Activated CD8-positive, alpha-beta memory T cell treated with anti-CD3 and anti-CD28 coated beads for 36 hours (primary cell): ENCODE data around the gene KIF21B. TPM values are rescaled to one million over a fixed set of nuclear protein-coding genes. Genes with fewer than 3 reads are reported as not detected.

ENCODE experiments used
- CTCF ChIA-PET: fragments of 350-600 bp; sonication (Branson Sonifier 250); formaldehyde crosslinking; loops from one replicate; lab custom pipeline; 2021; ENCODE audit warnings: antibody characterized with exemption; lab: Charles Lee
- POLR2A ChIA-PET: fragments of 350-600 bp; sonication (Branson Sonifier 250); formaldehyde crosslinking; loops from one replicate; lab custom pipeline; 2021; ENCODE audit warnings: antibody characterized with exemption; lab: Charles Lee
- total RNA-seq, 2 experiments: library from RNA; stranded (reverse); gene quantifications; one replicate each; pipeline ENCODE4 v1.2.3, GENCODE V29; 2021

The KIF21B gene
- total RNA-seq, 2 experiments from 2014 or later: 47.2 to 49.6 TPM

DNA sequence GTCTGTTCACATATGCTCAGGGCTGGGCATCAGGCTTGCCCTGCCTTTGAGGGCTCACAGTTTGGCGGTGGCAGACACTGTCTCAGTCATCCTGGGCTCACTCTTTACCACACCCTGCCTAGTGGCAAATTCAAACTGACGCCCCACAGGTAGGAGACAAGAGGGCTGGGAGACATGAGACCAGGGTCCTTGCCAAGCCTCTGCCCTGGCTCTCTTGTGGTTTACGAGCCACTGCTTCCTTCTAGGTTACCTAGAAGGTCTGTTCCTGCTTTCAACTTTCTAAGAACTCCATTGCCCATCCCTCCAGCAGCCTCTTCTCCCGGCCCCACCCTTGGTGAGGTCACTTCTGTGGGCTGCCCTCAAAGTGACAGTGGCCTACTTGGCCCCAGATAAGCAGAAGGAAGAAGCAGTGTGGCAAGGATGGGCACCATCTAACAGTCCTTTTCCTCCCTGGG, 10.5 kb downstream of the KIF21B start:
- ChIA-PET POLR2A (no interaction called here), CTCF (no interaction called here)

DNA sequence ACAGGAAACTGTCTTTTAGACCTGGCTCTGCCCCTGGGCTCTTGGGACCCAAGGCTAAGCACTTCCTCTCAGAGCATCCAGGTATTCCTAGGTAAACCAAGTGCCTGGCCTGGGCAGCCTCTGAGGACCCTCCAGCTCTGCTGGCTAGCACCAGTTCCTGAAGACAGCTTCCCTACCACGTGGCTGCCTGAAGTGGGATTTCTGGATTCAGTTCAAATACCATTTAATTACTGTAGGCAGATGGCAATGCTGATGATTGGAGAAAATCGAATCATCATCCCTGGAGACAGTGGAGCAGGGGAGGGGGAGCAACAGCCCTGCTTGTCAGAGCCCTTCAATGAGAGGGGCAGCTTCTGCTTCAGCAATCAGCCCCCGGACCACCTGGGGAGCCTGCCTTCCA, 11.9 kb downstream of the KIF21B start:
- POLR2A ChIA-PET: no interaction called here
- CTCF ChIA-PET: interaction anchor here (1.3 to 1.7 kb wide), 2 partner anchors 14 to 40 kb away, joined by 4 to 5 read pairs; no protein-coding TSS in a partner anchor

DNA sequence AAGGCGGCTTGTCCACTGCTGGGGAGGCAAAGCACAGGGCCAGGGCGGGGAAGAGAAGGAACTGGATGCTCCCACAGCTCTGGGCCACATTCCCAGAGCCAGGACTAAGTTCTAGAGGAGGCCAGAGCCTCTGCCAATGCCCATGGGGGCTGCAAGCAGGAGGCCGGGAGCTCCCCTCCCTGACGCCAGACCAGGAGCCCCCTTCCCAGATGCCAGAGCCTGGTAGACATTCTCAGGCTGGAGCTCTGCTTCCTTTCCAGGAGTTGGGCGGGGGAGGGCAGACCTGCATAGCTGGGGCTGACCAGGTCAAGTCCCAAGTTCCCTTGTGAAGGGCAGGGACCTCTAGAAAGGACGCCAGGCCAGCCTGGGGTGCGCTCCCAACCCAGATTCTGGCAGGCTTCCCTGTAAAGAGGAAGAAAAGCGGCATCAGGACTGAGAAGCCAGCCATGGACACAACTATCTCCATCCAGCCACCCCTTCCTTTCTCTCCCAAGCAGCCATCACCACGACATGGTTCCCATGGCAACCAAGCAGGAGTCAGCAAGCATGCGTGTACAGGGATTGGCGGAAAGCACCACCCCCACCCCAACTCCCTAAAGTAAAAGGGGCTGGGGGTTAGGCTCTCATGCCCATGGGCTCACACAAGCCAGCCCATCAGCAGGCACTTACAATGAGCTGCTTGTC, 13.4 kb downstream of the KIF21B start:
- ChIA-PET CTCF (interaction anchor here (1.3 to 2.0 kb wide), 4 partner anchors 10 to 31 kb away, joined by 4 to 8 read pairs (median 5); no protein-coding TSS in a partner anchor), POLR2A (no interaction called here)

DNA sequence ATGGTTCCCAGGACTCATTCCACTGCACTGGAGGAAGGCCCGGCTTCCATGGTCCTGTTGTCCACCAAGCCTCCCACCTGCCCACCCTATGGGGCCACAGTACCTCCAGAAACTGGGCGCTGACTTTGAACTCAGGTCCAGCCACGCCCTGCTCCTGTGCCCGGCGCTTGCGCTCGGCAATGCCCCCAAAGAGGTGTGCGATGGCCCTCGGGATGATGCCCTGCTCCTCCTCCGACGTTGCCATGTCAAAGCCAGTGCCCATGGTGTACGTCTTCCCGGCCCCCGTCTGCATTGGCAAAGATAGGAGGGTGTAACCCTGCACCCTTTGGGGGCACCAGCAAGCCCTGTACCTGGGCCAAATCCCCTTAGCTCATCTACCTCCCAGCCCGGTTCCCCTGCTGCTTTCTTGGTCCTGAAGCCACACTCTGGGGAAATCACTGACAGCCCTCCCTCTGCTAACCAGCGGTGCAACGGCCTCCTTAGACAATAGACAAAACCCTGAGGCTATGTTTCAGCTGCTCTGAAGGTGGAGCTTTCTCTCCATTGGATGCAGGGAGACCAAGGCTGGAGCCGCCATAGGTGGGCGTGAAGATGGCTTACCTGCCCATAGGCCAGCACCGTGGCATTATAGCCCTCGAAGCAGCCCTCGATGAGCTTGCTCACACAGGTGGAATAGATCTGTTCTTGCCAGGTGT, 14.7 kb downstream of the KIF21B start:
- POLR2A ChIA-PET: no interaction called here
- CTCF ChIA-PET: interaction anchor here (0.7 to 2.0 kb wide), 3 partner anchors 17 to 34 kb away, joined by 3 to 8 read pairs (median 4); no protein-coding TSS in a partner anchor

DNA sequence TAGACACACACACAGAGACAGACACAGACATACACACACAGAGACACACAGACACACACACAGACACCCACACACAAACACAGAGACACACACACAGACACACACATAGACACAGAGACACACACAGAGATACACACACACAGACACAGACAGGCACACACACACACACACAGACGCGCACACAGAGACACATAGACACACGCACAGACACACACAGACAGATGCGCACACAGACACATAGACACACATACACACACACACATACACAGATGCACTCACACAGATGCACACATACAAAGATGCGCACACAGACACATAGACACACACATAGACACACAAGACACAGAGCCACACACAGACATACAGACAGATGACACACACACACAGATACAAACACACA, 16.0 kb downstream of the KIF21B start:
- POLR2A ChIA-PET: no interaction called here
- CTCF ChIA-PET: no interaction called here

DNA sequence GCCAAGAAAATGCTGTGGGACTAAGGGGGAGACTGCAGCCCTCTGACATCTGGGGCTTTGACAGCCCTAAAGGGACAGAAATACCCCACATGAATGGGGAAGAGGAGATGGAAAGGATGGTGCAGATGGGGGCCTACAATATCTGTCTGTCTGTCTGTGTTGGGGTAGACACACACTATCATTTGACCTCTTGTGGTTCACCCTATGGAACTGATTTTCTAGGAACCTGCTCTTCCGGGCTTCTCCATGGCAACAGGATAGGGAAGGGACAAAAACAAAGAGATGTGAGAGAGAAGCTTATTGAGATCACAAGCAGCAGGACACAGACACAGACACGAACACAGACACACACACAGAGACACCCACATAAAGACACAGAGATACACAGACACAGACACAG, 17.1 kb downstream of the KIF21B start:
- POLR2A ChIA-PET: no interaction called here
- CTCF ChIA-PET: interaction anchor here (1.4 kb wide), 1 partner anchor 29 kb away, joined by 3 read pairs; no protein-coding TSS in a partner anchor

DNA sequence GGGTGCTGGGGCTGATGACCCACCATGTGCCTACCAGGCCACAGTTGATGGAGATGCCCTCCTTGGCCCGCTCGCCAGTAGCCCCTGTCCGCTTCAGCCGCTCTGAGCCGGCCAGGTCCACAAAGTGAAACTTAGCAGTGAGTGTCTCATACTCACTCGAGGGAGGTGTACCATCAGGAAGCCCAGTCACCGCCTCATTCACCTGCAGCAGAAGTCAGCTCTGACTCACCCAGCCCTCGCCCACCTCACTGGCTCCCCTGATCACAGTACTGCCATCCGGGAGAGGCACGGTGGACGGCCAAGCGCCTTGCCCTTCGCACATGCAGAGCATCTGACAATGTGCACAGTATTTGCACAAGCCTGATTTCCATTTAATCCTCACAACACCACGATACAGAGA, 18.8 kb downstream of the KIF21B start:
- POLR2A ChIA-PET: interaction anchor here (1.5 kb wide), 1 partner anchor 17 kb away, joined by 4 read pairs; no protein-coding TSS in a partner anchor
- CTCF ChIA-PET: interaction anchor here (1.2 kb wide), 1 partner anchor 17 kb away, joined by 5 read pairs; no protein-coding TSS in a partner anchor

DNA sequence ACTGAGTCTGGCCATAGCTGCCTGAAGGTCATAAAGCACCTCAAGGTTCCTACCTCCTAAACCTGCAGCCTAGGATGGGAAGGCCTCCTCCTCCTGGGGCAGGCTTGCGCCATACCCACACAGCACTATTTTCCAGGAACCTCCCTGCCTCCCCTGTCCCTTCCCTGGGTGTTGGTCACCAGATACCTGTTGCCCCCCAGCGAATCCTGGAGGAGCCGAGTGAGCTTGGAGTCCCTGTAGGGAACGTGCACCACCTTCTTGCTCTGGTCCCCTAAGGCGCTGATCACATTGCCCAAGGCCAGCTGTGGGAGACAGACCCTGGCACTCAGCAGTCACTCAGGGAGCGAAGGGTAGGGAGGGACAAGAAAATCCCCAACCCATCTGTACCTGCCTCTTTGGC, 19.4 kb downstream of the KIF21B start:
- ChIA-PET CTCF (interaction anchor here (0.9 kb wide), 1 partner anchor 15 kb away, joined by 3 read pairs; no protein-coding TSS in a partner anchor), POLR2A (interaction anchor here (1.5 kb wide), 1 partner anchor 18 kb away, joined by 4 read pairs; no protein-coding TSS in a partner anchor)

DNA sequence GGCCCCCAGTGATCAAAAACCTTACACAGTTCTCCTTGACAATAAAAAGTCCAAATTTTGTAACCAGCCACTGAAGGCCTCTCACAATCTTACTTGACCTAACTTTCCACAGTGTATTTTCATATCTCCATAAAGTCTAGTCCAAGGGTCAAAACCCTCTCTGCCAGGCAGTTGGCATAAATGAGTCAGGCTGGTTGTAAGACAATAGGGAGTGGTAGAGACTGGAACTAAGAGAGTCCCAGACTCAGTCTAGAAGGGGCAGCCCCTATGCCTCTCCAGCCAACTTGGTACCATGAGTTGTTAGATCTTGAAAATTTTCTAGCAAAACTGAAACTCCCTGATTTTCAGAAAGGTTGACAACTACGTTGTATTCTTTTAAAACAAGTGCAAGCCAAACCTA, 21.0 kb downstream of the KIF21B start:
- ChIA-PET POLR2A (no interaction called here), CTCF (no interaction called here)

DNA sequence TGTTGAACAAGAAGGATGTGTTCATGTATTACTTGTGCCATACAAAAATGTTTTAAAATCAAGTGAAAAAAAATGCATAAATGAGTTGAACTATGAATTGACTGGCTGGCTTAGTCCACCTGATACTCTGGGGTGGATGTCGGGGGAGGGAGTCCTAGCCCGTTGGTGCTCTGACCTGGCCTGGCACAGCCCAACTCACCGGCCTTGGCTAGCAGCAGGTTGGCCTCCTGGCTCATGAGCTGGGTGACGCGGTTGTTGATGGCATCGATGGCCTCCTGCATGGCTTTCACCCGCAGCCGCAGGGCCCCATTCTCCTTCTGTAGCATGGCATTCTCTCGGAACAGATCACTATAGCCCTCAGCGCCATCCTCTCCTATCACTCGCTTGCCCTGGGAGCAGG, 21.6 kb downstream of the KIF21B start:
- ChIA-PET CTCF (no interaction called here), POLR2A (no interaction called here)

DNA sequence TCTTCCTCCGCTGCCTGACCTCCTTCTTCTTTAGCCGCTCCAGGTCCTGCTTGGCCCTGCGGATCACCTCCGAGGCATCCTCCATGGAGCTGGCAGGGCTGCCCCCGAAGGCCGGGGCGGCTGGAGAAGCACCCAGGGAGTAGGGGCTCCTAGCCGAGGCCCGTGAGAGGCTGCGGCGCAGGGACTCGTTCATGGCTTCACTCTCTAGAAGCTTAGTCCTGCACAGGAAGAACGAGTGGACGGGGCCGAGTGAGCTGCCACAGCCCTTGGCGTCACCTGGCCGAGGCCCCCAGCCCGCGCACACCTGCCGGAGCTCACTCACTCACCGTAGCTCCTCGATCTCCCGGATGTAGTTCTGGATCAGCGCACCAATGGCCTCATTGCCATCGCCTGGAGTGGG, 23.1 kb downstream of the KIF21B start:
- POLR2A ChIA-PET: no interaction called here

DNA sequence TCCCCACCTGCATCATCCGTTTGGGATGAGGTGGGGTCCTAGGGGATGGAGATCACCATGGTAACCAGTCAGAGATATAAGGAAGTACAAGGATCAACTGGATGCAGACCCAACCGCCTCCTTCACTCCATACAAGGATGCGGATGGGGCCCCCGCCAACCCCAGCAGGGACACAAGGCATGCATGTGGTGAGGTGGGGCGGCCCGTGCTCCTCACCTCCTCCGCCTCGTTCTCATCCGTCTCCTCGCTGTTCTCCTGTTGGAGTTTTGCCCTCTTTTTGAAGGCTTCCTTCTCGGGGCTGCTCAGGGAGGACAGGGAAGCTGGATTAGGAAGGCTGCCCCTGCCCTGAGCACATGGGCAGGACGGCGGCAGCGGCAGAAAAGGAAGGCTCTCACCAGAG, 23.8 kb downstream of the KIF21B start:
- POLR2A ChIA-PET: no interaction called here
- CTCF ChIA-PET: interaction anchor here (1.4 to 1.7 kb wide), 2 partner anchors 43 to 49 kb away, joined by 4 read pairs; no protein-coding TSS in a partner anchor

More for the DNA sequence above, 23.1 kb downstream of the KIF21B start:
- CTCF ChIA-PET: interaction anchor here (1.2 to 1.6 kb wide), 3 partner anchors 21 to 119 kb away, joined by 3 to 4 read pairs (median 4); no protein-coding TSS in a partner anchor

DNA sequence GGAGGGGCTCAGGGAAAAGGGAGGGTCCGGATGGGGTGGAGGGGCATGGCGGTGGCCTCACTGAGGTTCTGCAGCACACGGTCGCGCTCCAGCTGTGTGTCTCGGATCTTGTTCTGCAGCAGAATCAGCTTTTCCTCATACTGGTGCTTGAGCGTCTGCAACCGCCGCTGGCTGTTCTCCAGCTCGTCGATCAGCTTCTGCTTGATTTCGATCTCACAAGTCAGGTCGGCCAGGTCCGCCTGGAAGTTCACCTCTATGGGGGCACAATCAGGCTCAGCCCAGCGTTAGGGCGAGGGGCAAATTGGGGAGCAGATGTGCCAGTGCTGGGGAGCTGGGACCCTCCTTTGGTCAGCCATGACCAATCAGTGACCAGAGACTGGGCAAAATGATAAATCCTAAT, 25.2 kb downstream of the KIF21B start:
- POLR2A ChIA-PET: interaction anchor here (0.8 kb wide), 1 partner anchor 355 kb away, joined by 3 read pairs; no protein-coding TSS in a partner anchor

DNA sequence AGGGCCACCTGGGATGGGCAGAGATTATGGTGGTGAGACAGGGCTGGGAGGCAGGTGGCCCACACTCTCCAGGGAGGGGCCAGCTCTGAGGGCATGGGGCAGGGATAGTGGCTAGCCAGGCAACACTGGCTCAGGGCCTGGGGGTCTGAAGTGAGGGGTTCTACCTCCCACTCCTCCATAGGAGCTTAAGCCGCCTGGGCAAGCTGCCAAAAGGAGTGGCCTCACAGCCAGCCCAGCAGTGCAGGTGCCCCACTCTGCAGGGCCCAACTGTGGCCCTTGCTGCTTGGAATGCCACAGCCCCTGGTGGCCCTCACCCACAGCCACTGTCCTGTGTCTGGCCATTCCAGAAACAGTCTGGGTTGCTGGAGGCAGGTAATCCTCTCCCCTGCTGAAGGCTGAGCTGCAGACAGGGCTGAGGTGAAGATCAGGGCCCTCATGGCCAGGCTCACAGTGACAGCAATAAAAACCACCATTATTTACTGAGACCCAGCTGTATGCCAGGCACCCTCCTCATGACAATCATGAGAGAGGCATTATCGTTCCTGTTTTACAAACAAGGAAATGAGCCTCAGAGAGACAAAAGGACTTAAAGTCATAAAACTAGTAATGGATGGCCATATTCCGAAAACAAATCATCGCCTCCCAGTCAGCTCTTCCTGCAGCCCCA, 31.0 kb downstream of the KIF21B start:
- POLR2A ChIA-PET: no interaction called here
- CTCF ChIA-PET: interaction anchor here (0.5 to 3.5 kb wide), 3 partner anchors 13 to 45 kb away, joined by 3 to 21 read pairs (median 8); no protein-coding TSS in a partner anchor

More for the DNA sequence above, 25.2 kb downstream of the KIF21B start:
- CTCF ChIA-PET: interaction anchor here (1.4 to 1.7 kb wide), 2 partner anchors 44 to 51 kb away, joined by 4 read pairs; no protein-coding TSS in a partner anchor

DNA sequence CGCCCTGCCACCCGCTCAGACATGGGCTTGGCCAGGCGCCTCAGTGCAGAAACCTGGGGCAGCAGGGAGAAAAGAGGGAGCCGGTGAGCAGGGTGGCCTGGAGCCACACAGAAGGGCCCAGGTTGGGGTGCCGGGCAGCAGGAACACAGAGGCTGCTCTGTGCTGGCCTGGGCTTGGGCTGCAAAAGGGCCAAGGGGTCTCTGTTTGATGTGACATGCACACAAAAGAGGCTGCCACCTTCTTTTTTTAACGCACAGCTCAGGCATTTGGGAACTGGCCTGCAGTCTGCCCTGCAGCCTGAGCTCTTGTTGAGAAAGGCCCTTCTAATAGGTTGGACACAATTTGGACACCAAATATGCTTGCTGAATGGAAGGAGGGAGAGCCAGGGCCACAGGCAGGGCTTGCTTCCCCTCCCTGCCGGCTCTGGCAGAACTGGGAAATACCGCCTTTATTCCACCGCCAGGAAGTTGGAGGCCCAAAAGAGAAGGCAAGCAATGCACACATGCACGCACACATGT, 32.4 kb downstream of the KIF21B start:
- ChIA-PET POLR2A (no interaction called here), CTCF (interaction anchor here (2.2 to 3.5 kb wide), 2 partner anchors 11 to 19 kb away, joined by 8 to 21 read pairs; no protein-coding TSS in a partner anchor)

DNA sequence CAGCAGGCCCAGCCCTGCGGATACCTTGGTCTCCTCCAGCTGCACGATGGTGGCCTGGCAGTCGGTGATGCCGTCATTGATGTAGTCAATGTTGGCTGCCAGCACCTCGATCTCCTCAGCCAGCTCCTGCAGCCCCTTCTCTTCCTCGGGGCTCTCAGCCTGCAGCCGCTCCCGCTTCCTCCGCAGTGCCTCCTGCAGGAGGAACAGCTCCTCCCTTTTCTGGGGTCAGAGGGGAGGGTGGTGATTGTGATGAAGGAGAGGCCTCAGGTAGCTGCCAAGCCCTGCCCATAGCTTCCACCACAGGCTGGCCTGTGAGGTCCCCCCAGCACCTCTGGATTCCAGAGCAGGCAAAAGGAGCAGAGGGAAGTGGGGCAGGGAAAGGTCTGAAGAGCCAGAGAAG, 33.4 kb downstream of the KIF21B start:
- ChIA-PET POLR2A (interaction anchor here (0.5 kb wide), 1 partner anchor 38 kb away, joined by 3 read pairs; no protein-coding TSS in a partner anchor), CTCF (interaction anchor here (0.5 to 3.5 kb wide), 2 partner anchors 10 to 24 kb away, joined by 3 to 21 read pairs; no protein-coding TSS in a partner anchor)

DNA sequence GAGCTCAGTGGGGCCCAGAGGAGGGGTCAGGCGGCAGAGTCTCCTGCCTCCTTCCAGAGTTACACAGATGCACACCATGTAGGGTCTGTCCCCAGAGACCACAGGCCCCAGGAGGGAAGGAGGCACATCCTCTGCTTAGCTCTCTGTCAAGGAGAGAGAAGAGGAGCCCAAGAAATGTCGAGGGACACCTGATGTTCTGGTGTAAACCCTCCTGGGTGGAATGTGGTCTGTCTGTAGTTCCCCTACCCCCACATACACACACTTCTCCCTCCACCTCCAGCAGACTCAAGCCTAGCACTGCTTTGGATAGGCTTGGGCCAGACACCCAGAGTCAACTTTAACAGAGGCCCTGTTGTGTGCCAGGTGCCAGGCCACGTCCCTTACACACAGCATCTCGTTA, 34.2 kb downstream of the KIF21B start:
- ChIA-PET CTCF (interaction anchor here (1.0 to 3.5 kb wide), 4 partner anchors 10 to 53 kb away, joined by 3 to 21 read pairs (median 8); no protein-coding TSS in a partner anchor), POLR2A (no interaction called here)

DNA sequence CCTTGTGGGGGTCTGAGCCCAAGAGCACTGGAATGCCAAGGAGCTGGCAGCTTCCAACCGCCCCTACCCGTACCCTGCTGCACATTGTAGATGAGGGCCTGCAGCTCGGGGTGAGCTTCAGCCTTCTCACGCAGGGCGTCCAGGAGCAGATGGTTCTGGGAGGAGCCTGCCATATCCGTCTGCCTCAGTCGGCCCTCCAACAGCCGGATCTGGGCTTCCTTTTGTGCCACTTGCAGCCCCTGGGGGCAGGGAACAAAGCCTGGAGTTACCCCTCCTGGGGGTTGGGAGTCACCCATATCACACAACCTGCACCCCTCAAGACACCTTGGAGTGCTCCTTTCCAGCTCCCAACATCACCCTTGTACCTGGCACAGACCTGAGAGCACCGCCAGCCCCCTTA, 34.8 kb downstream of the KIF21B start:
- CTCF ChIA-PET: interaction anchor here (1.0 to 1.9 kb wide), 3 partner anchors 9 to 54 kb away, joined by 3 to 9 read pairs (median 6); no protein-coding TSS in a partner anchor
- POLR2A ChIA-PET: no interaction called here
